Hematopoietic multipotent progenitor cell treated with erythropoietin and hydrocortisone succinate and interleukin-3 and kit ligand, for 4 days (in vitro differentiated cells): ENCODE results near the gene ANKRD2.

Experiments
- DNase-seq: peaks from one replicate; pipeline ENCODE4 v3.0.0-alpha.2; 2015

ANKRD2 gene

GRCh38 chr10:97597778-97598177 is 25.2 kb downstream of the ANKRD2 start:
- peak; percentile 20 for DNase-seq

DNA sequence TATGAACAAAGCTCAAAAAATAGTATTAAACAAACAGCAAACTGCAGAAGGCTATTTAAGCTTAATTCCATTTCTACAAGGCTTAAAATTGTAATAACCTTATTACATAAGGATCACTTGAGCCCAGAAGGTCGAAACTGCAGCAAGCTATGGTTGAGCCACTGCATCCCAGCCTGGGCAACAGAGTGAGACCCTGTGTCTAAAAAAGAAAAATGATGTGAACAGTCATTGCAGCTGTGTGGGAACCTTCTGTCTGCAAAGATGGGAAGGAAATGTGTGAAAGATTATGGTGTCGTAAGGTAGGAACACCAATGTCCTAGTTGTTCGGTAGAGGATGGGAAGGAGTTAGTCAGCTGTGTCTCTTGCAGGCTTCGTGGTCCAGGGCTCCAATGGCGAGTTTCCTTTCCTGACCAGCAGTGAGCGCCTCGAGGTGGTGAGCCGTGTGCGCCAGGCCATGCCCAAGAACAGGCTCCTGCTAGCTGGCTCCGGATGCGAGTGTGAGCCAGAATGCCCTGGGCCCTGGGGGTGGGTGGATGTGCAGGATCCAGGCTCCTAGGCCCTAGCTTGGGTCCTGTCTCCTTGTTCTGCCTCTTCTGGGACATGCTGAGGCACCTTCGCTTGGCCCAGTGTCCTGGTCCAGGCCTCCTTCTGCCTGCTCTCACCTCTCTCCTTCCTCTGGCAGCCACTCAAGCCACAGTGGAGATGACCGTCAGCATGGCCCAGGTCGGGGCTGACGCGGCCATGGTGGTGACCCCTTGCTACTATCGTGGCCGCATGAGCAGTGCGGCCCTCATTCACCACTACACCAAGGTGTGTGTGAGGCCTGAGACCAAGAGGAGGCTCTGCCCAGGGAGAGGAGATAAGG is 26.1 kb downstream of the ANKRD2 start:
- DNase-seq: no peak

DNA sequence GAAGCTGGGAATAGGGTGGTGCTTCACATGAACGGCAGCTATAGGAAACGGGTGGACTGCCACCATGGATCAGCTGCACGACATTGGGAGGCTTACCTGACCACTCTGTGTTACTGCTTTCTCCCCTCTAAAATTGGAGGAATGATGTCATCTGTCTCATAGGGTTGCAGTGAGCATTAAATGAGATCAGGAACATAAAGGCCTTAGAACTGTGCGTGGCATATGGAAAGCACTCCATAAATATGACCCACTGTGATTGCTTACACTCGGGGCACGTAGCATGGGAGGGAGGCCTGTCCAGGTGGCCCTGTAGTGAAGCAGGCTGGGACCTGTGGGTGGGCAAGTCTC is 26.7 kb downstream of the ANKRD2 start:
- no peak for DNase-seq

DNA sequence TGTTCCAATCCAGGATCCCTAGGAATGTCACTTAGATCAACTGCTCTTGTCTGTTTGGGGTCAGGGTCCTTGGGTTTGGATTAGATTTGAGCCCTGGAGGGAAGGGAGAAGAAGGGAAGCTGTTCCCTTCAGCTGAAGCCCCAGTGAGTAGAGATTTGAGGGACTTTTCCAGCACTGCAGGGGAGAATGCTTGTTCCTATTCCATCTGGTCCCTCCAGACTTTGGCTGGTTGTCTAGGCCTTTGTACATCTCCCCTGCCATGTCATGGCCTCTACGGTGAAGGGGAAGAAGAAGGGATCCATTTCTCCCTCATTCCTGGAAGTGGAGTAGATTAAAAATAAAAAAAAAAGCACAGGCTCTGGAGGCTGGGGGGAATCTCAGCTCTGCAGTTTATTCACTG is 28.0 kb downstream of the ANKRD2 start:
- DNase-seq: no peak

DNA sequence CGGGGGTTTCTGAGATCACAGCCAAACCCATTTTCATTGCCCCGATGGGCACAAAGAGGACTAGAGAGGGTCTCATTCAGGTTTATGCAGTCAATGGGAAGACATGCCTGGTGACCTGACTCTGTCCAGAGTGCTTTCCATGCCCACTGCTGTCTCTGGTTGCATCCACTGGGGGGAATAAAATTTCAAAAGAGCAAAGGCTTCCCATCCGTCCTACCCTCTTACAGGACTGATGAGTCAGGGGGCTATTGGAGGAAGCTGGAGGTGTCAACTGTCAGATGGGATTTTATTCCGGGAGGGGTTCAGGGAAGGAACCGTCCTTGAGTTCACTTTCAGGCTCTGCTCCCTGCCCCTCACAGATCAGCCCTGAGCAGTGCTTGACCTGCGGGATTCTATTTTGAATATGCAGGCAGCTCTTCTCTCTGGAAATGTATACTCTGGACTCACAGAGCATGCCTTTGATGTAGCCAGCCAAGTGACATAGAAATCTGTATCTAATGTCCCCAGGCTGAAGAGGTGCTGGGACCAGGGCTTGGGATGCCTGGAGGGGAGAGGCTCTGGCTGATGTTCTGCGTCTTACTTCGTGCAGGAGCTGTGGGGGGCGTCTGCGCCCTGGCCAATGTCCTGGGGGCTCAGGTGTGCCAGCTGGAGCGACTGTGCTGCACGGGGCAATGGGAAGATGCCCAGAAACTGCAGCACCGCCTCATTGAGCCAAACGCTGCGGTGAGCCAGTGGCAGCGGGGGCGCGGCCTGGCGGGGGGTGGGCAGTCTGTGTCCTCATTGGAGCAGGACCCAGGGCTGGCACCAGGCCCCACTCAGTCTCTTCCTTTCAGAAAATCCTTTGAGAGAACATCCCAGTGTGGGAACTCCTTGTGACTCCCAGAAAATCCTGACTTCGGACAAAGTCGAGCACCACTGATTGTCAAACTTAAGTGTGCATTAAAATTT is 29.0 kb downstream of the ANKRD2 start:
- DNase-seq: no peak

DNA sequence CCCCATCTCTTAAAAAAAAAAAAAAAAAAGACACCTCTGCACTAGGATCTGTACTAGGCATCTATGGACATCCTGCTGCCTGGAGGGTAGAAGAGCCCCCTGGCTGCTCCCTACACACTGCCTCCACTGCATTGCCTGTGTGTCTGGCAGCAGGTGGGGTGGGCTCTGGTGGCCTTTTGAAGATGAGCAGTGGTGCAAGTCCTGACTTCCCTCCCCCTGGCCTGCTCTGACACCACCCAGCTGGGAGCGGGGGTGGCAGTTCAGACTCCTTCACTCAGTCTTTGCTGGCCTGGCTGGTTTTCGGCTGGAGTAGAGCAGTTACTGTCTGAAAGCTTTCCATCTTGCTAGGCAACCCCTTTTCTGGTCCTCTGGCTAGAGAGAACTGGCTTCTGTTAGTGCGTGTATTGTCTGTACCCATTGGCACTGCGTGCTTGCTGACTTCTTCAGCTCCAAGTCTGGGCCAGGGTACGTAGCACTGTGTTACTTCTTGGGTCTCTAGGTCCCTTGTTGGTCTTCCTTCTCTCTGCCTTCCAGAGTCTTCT is 34.6 kb downstream of the ANKRD2 start:
- DNase-seq: no peak

- no peak for DNase-seq
Measured at GRCh38 chr10:97608991-97609561, 36.5 kb downstream of the ANKRD2 start.

DNA sequence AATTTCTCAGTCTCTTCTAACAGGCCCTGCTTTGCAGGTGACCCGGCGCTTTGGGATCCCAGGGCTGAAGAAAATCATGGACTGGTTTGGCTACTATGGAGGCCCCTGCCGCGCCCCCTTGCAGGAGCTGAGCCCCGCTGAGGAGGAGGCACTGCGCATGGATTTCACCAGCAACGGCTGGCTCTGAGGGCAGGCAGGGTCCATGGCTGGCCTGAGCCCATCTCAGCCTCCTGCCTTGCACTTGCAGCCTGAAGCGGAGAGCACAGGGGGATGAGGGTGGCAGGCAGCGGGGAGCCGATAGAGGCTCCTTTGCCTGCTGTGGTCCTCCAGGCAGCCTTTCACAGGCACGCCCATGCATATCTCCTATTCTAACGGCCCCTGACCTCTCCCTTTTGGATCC is 38.9 kb downstream of the ANKRD2 start:
- DNase-seq: no peak

GRCh38 chr10:97612386-97612785 is 39.8 kb downstream of the ANKRD2 start:
- DNase-seq: peak; percentile 64

GRCh38 chr10:97618285-97618684 is 45.7 kb downstream of the ANKRD2 start:
- no peak for DNase-seq

- DNase-seq: no peak
Measured at GRCh38 chr10:97618733-97619132, 46.2 kb downstream of the ANKRD2 start.

DNA sequence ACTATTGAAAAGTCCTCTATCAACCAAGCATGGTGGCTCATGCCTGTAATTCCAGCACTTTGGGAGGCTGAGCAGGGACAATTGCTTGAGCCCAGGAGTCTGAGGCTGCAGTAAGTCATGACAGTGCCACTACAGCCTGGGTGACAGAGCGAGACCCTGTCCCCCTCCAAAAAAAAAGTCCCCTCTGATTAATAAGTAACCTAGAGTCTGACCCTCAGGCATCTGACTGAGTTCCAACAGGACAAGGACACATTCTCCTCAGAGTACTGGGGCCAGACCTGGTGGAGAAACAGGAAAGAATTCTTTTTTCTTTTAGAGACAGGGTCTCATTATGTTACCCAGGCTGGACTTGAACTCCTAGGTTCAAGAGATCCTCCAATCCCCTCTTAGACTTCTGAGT is 50.7 kb downstream of the ANKRD2 start:
- DNase-seq: no peak

DNA sequence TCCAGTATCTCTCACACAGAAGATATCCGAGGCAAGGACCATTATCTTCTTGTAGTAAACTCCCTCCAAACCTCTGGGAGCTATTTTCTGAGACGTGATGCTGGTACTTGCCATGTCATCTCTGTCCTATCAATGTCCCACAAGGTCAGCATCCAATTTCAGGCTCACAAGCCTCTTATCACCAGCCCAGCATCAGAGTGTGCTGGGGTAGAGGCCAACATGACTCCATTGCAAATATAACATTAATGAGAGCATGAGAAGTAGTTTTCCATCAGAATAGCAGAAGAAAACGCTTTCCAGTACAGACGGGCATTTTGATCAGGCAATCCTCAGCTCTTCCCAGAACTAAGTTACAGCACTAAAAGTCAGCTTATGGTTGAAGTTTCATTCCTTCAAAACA is 55.2 kb downstream of the ANKRD2 start:
- DNase-seq: peak; percentile 27

GRCh38 chr10:97628228-97628627 is 55.6 kb downstream of the ANKRD2 start:
- no peak for DNase-seq

DNA sequence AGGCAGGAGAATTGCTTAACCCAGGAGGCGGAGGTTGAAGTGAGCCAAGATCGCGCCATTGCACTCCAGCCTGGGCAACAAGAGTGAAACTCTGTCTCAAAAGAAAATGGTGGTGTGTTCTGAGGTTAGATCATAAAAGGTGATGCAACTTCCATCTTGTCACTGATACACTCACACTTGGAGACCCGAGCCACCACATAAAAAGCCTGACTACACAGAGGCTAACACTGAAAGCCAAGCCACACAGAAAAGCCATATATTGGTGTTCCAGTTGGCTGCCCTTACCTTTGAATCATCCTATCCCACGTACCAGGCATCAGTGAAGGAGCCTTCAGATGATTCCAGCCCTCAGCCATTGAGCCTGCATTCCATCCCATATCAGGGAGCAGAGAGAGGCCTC is 56.7 kb downstream of the ANKRD2 start:
- no peak for DNase-seq

GRCh38 chr10:97631098-97631497 is 58.5 kb downstream of the ANKRD2 start:
- no peak for DNase-seq

DNA sequence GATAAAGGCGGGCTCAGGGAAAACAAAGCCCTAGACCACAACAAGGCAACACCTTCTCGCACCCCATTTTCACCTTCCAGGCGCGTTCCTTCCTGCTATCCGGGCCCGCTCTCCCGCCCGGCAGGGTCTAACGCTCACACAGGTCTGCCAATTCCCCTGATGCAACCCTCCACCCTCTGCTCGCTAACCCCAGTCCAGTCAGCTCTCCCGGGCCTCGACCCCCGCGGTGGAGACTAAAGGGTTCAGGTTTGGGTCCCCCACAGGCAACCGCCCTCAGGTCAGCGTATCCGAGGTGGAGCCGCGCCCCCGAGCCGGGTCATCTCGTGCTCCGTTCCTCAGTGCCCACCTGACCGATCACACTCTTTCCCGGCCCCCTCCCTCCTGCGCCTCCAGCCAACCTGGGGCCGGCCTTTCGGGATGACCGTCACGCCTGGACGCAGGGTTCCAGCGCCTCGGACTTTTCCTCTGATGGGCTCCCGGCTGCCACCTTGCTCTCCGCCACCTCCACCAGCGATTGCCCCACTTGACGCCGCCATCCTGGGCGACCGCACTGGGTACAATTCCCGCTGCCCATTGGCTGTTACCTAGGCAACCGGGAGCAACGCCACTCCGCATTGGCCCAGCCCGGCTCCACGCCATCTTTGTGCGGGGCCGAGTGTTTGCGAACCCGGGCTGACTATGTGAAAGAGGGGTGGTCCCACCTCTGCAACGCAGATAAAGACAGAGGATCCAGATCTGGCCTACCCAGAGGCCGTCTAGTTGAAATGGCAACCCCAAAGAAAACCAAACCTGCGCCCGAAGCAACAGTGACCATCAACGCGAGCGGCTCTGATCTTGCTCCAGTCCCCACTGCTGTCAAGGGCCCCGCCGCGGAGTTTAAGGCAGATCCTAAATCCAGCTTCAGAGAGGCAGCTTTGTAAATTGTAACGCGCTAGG is 60.6 kb downstream of the ANKRD2 start, which contains the start of gene MORN4:
TSS of gene MORN4 (minus strand) at position 552 of the 936 bp plus-strand sequence. CDS start 13,847 bp downstream, outside the sequence.
- DNase-seq: peak; percentile 97
